ENCODE measurements around the gene ZNF219. TPM values are rescaled to one million over a fixed set of nuclear protein-coding genes. Genes with fewer than 3 reads are reported as not detected.

ZNF219 gene
- polyA plus RNA-seq, 1 donor from 2014 or later, result 40.6 TPM

- TF ChIP-seq RAD21 (conservative IDR thresholded peaks at IDR 0.05), result no peak
- no peak for TF ChIP-seq TAF1 (IDR thresholded peaks at IDR 0.05; ENCODE audit: low read depth)
- TF ChIP-seq POLR2AphosphoS5 (IDR thresholded peaks at IDR 0.05), result no peak
- no peaks in the 10 kb centered on the region for H3F3A ChIP-seq (ENCODE audit: insufficient read depth, low read length, poor library complexity, severe bottlenecking)
- H3K9me3 ChIP-seq (ENCODE audit: low read length), result no peaks in the 10 kb centered on the region
- H3K9me2 ChIP-seq (ENCODE audit: insufficient read depth, low read length), result no peaks in the 10 kb centered on the region
- H2AFZ ChIP-seq (ENCODE audit: low read depth, low read length), result no peak overlapping the region
- H3K27ac ChIP-seq (ENCODE audit: low read length), result no peak overlapping the region
- H3K79me2 ChIP-seq (replicated peaks; ENCODE audit: insufficient read depth, low read length), result no peaks in the 10 kb centered on the region
- no peaks in the 10 kb centered on the region for H4K20me1 ChIP-seq (ENCODE audit: insufficient read depth)
- H3K9ac ChIP-seq (ENCODE audit: low read length), result no peak overlapping the region
- H3K4me3 ChIP-seq (ENCODE audit: low read length), result no peak overlapping the region
- no peak overlapping the region for H3K4me2 ChIP-seq (ENCODE audit: low read length)
- no peaks in the 10 kb centered on the region for H3K36me3 ChIP-seq (ENCODE audit: insufficient read depth, low read length)
- H3K27me3 ChIP-seq (ENCODE audit: insufficient read depth, low read depth, low read length), result no peaks in the 10 kb centered on the region
Measured at GRCh38 chr14:21121122-21121521, 22.7 kb upstream of the ZNF219 start.

GRCh38 chr14:21120686-21121085, 22.2 kb upstream of the ZNF219 start:
- no peaks in the 10 kb centered on the region for H3K27me3 ChIP-seq (ENCODE audit: insufficient read depth, low read depth, low read length)

DNA sequence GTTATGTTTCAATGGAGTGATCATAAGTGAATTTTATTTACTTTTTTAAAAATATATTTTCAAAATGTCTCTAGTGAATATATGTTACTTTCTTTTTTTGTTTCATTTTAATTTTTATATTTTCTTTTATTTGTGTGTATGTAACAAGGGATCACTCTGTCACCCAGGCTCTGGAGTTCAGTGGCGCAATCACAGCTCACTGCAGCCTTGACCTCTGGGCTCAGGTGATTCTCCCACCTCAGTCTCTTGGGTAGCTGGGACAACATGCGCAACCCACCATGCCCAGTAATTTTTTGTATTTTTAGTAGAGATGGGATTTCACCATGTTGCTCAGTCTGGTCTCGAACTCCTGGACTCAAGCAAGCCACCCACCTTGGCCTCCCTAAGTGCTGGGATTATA, 20.5 kb upstream of the ZNF219 start:
- Histone ChIP-seq H2AFZ (ENCODE audit: low read depth, low read length) (no peak overlapping the region), H3K36me3 (ENCODE audit: insufficient read depth, low read length) (no peaks in the 10 kb centered on the region)
- TF ChIP-seq RAD21 (conservative IDR thresholded peaks at IDR 0.05) (no peak), EP300 (conservative IDR thresholded peaks at IDR 0.05; ENCODE audit: poor library complexity, severe bottlenecking) (no peak), TAF1 (IDR thresholded peaks at IDR 0.05; ENCODE audit: low read depth) (no peak), EZH2 (IDR thresholded peaks at IDR 0.05; ENCODE audit: borderline replicate concordance, insufficient read depth, low read length, poor library complexity, severe bottlenecking) (no peak)
- TF ChIP-seq, protein P1, sequence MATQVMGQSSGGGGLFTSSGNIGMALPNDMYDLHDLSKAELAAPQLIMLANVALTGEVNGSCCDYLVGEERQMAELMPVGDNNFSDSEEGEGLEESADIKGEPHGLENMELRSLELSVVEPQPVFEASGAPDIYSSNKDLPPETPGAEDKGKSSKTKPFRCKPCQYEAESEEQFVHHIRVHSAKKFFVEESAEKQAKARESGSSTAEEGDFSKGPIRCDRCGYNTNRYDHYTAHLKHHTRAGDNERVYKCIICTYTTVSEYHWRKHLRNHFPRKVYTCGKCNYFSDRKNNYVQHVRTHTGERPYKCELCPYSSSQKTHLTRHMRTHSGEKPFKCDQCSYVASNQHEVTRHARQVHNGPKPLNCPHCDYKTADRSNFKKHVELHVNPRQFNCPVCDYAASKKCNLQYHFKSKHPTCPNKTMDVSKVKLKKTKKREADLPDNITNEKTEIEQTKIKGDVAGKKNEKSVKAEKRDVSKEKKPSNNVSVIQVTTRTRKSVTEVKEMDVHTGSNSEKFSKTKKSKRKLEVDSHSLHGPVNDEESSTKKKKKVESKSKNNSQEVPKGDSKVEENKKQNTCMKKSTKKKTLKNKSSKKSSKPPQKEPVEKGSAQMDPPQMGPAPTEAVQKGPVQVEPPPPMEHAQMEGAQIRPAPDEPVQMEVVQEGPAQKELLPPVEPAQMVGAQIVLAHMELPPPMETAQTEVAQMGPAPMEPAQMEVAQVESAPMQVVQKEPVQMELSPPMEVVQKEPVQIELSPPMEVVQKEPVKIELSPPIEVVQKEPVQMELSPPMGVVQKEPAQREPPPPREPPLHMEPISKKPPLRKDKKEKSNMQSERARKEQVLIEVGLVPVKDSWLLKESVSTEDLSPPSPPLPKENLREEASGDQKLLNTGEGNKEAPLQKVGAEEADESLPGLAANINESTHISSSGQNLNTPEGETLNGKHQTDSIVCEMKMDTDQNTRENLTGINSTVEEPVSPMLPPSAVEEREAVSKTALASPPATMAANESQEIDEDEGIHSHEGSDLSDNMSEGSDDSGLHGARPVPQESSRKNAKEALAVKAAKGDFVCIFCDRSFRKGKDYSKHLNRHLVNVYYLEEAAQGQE (IDR thresholded peaks at IDR 0.05; ENCODE audit: borderline replicate concordance), result no peak
- TF ChIP-seq, protein P2, sequence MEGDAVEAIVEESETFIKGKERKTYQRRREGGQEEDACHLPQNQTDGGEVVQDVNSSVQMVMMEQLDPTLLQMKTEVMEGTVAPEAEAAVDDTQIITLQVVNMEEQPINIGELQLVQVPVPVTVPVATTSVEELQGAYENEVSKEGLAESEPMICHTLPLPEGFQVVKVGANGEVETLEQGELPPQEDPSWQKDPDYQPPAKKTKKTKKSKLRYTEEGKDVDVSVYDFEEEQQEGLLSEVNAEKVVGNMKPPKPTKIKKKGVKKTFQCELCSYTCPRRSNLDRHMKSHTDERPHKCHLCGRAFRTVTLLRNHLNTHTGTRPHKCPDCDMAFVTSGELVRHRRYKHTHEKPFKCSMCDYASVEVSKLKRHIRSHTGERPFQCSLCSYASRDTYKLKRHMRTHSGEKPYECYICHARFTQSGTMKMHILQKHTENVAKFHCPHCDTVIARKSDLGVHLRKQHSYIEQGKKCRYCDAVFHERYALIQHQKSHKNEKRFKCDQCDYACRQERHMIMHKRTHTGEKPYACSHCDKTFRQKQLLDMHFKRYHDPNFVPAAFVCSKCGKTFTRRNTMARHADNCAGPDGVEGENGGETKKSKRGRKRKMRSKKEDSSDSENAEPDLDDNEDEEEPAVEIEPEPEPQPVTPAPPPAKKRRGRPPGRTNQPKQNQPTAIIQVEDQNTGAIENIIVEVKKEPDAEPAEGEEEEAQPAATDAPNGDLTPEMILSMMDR (IDR thresholded peaks at IDR 0.05; ENCODE audit: poor library complexity, severe bottlenecking), result no peak

More at GRCh38 chr14:21120686-21121085, 22.2 kb upstream of the ZNF219 start:
- Histone ChIP-seq H3K9me2 (ENCODE audit: insufficient read depth, low read length) (no peaks in the 10 kb centered on the region), H3F3A (ENCODE audit: insufficient read depth, low read length, poor library complexity, severe bottlenecking) (no peaks in the 10 kb centered on the region), H3K9ac (ENCODE audit: low read length) (no peak overlapping the region), H3K4me3 (ENCODE audit: low read length) (no peak overlapping the region), H3K27ac (ENCODE audit: low read length) (no peak overlapping the region), H2AFZ (ENCODE audit: low read depth, low read length) (no peak overlapping the region), H3K4me2 (ENCODE audit: low read length) (no peak overlapping the region), H3K9me3 (ENCODE audit: low read length) (no peaks in the 10 kb centered on the region), H3K36me3 (ENCODE audit: insufficient read depth, low read length) (no peaks in the 10 kb centered on the region), H4K20me1 (ENCODE audit: insufficient read depth) (no peaks in the 10 kb centered on the region), H3K79me2 (replicated peaks; ENCODE audit: insufficient read depth, low read length) (no peaks in the 10 kb centered on the region)
- TF ChIP-seq, protein P2 (IDR thresholded peaks at IDR 0.05; ENCODE audit: poor library complexity, severe bottlenecking), result no peak
- no peak for TF ChIP-seq EP300 (conservative IDR thresholded peaks at IDR 0.05; ENCODE audit: poor library complexity, severe bottlenecking)
- no peak for TF ChIP-seq RAD21 (conservative IDR thresholded peaks at IDR 0.05)
- TF ChIP-seq POLR2AphosphoS5 (IDR thresholded peaks at IDR 0.05), result no peak
- TF ChIP-seq, protein P1 (IDR thresholded peaks at IDR 0.05; ENCODE audit: borderline replicate concordance), result no peak
- TF ChIP-seq TAF1 (IDR thresholded peaks at IDR 0.05; ENCODE audit: low read depth), result no peak

More for the DNA sequence above, 20.5 kb upstream of the ZNF219 start:
- Histone ChIP-seq H3K79me2 (replicated peaks; ENCODE audit: insufficient read depth, low read length) (no peaks in the 10 kb centered on the region), H4K20me1 (ENCODE audit: insufficient read depth) (no peaks in the 10 kb centered on the region), H3K27ac (ENCODE audit: low read length) (no peak overlapping the region), H3K27me3 (ENCODE audit: insufficient read depth, low read depth, low read length) (no peaks in the 10 kb centered on the region), H3K9me3 (ENCODE audit: low read length) (no peaks in the 10 kb centered on the region), H3K4me3 (ENCODE audit: low read length) (no peak overlapping the region), H3K9ac (ENCODE audit: low read length) (no peak overlapping the region), H3K9me2 (ENCODE audit: insufficient read depth, low read length) (no peaks in the 10 kb centered on the region), H3F3A (ENCODE audit: insufficient read depth, low read length, poor library complexity, severe bottlenecking) (no peaks in the 10 kb centered on the region), H3K4me2 (ENCODE audit: low read length) (no peak overlapping the region)

All from neural cell (in vitro differentiated cells).